Muscle of leg (tissue), 11 donors: Measurements from ENCODE around the gene ARHGAP35. TPM values are rescaled to one million over a fixed set of nuclear protein-coding genes. Genes with fewer than 3 reads are reported as not detected.
"Not testable (repeated sequence)": the region's sequence is repeated elsewhere in the genome, so short reads cannot be mapped to it uniquely, and the experiment has no call there.

ENCODE experiments used
- DNase-seq: peaks from one replicate; pipeline ENCODE4 v3.0.0; 2013
- H3K27ac ChIP-seq: one replicate; pipeline ENCODE4 v1.5.1; 2013; ENCODE audit warnings: mild to moderate bottlenecking, low read length, control low read depth
- H3K27me3 ChIP-seq: one replicate; pipeline ENCODE4 v1.6.1; 2013; ENCODE audit warnings: low read length; ENCODE audit not compliant: control insufficient read depth, insufficient read depth
- H3K36me3 ChIP-seq: one replicate; pipeline ENCODE4 v1.6.1; 2013; ENCODE audit warnings: low read length; ENCODE audit not compliant: control insufficient read depth, insufficient read depth
- H3K4me1 ChIP-seq: one replicate; pipeline ENCODE4 v1.6.1; 2013; ENCODE audit warnings: low read length; ENCODE audit not compliant: control insufficient read depth, insufficient read depth
- H3K4me3 ChIP-seq: one replicate; pipeline ENCODE4 v1.5.1; 2013; ENCODE audit warnings: low read length, control low read depth
- H3K9me3 ChIP-seq: replicated peaks from 2 replicates; pipeline ENCODE4 v1.6.1; 2013; ENCODE audit warnings: low read depth, low read length; ENCODE audit not compliant: control insufficient read depth
- WGBS: methylation state at CpG from one replicate; pipeline ENCODE4 v1.1.5; 2013; ENCODE audit warnings: missing lambda C conversion rate; ENCODE audit not compliant: insufficient coverage; 5-methylcytosine and 5-hydroxymethylcytosine counted together
- polyA plus RNA-seq, 8 donors: library from polyadenylated mRNA; unstranded; fragments of 120-200 nt; gene quantifications; one replicate each; pipeline versions ENCODE4 v1.2.1 to v1.2.3, GENCODE V29; 2013; ENCODE audit warnings: inconsistent platforms in 1 of 8, low replicate concordance in 1 of 8; ENCODE audit not compliant: insufficient read length in 8 of 8, insufficient read depth in 1 of 8
- total RNA-seq: library from RNA; stranded (reverse); fragments of 120-200 nt; gene quantifications from one replicate; pipeline ENCODE4 v1.2.4, GENCODE V29; 2013

ARHGAP35 gene
- total and polyA plus RNA-seq, 9 donors = 23.0 to 47.0 (median 37.7) TPM

DNA sequence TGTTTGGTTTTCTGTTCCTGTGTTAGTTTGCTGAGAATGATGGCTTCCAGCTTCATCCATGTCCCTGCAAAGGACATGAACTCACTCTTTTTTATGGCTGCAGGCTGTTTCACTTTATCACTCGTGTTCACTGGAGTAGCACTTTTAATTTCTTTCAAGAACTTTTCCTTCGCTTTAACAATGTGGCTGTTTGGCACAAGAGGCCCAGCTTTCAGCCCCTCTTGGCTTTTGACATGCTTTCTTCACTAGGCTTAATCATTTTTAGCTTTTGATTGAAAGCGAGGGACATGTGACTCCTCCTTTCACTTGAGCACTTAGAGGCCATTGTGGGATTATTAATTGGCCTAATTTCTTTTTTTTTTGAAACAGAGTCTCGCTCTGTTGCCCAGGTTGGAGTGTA is 22.0 kb downstream of the ARHGAP35 start:
- H3K4me3 ChIP-seq, H3K27ac ChIP-seq, H3K4me1 ChIP-seq, DNase-seq, H3K36me3 ChIP-seq, H3K9me3 ChIP-seq, H3K27me3 ChIP-seq: not testable (repeated sequence)
- 38% methylated on average over 1 of the region's 4 CpGs for WGBS

DNA sequence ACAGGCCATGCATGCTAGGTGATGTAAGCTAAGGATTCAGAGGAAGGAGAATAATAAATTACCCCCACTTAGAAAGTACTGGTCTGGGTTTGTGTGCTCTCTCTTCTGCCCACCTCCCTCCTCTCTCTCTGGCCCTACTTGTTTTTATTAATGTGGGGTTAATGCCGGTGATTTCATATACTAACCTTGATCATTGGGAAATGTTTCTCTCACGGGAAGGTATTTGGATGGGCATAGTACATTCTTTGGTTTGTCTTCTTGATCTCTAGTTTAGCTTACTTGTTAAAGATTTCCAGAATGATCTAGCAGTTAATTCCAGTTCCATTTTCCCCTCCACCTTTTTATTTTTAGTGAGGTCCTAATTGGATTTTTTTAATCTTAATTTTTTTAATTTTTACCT is 24.6 kb downstream of the ARHGAP35 start:
- peaks cover 4% of the 10 kb centered on the region for H3K36me3 ChIP-seq
- H3K27me3 ChIP-seq = no peaks in the 10 kb centered on the region
- no peak for DNase-seq
- no CpG with 5 or more reads among the region's 2 CpGs for WGBS
- H3K27ac ChIP-seq = no peak overlapping the region
- peaks cover 2% of the 10 kb centered on the region for H3K4me1 ChIP-seq
- peaks cover 3% of the 10 kb centered on the region for H3K9me3 ChIP-seq
- no peak overlapping the region for H3K4me3 ChIP-seq

DNA sequence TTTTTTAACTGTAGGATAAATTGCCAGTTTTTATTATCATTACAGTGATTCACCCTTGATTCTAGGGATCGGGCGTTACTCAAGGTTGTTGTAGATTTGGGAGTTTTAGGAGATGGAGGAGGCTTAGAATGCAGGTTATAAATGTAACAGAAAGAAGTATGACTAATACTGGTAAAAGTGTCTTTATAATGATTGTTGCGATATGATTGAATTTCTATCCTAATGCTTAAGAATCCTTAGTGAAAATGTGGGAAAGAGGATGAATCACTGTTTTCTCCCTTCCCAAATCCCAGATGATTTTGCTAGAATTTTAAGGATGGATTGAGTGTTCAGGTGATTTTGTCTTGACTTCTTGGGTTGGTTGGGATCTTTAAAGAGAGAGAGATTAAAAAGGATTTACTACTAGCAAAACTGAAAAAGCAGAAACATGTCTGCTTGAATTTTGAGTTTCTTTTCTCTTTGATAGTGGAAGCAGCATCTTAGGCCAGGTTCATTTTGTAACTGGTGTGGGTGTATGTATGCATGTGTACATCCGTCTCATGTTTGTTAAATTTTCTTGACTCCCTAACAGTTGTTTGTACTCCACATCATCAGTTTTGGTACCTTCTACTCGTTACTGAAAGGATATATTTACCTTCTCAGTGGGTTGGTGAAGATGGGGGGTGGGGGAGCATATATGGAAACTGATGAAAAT is 25.9 kb downstream of the ARHGAP35 start:
- no peak overlapping the region for H3K27ac ChIP-seq
- peaks cover 6% of the 10 kb centered on the region for H3K4me1 ChIP-seq
- no peak overlapping the region for H3K4me3 ChIP-seq
- no peaks in the 10 kb centered on the region for H3K27me3 ChIP-seq
- WGBS = 80% methylated on average over 2 of the region's 5 CpGs
- peaks cover 3% of the 10 kb centered on the region for H3K9me3 ChIP-seq
- H3K36me3 ChIP-seq = peaks cover 4% of the 10 kb centered on the region
- DNase-seq = no peak

DNA sequence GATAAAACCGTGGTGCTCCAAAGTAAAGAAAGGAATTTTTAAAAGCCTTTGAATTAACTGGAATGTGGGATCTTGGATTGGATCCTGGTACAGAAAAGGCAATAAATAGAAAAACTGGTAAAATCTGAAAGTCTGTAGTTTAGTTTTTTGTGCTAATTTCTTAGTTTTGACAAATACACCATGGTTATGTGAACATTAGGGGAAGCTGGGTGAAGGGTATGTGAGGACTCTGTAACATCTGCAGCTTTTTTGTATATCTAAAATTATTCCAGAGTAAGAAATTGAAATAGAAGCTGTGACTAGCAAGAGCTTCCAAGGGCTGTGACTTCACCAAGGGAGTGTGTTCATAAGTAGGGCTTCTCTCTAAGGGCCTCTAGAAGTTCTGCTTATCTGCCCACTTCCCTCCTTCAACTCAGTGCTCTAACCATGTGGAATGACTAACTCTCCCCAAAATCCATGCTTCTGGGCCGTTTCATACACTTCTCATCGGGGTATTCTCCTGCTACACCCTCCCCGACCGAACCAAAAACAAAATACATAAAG is 26.5 kb downstream of the ARHGAP35 start:
- no peak for DNase-seq
- no peak overlapping the region for H3K27ac ChIP-seq
- 92% methylated on average over 5 of the region's 5 CpGs for WGBS
- H3K4me3 ChIP-seq = no peak overlapping the region
- peaks cover 3% of the 10 kb centered on the region for H3K9me3 ChIP-seq
- H3K4me1 ChIP-seq = peaks cover 3% of the 10 kb centered on the region
- no peaks in the 10 kb centered on the region for H3K27me3 ChIP-seq
- H3K36me3 ChIP-seq = peaks cover 4% of the 10 kb centered on the region

DNA sequence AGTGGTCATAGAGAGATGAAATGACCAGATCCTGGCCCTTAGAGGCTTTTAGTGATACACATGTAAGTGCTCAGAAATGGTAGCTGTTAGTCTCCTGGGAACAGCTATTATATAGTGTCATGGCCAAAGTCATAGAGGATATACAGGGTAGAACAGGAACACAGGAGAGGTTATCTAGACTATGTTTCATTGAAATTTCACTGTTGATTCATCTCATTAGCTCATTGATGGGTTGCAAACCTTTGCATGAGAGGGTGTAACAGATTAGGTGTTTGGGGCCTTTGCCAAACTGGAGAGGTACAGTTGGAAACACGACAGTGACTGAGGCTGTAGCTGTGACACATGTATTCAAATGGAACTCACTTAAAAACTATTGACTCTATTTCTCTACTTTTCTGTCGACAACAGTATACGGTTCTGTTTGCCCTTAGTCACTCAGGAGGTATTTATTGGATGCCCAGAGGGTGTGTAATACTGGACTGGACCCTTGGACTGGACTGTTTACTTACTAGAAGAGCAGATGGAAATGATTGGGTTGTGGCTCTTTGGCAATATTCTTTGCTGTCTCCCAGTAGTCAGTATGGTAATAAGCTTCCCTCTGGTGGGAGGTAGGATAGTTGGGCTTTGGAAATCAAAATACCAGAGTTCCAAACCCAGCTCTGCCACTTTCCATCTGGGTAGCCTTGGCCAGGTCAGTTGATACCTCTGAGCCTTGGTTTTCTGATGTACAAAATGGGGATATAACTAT is 29.8 kb downstream of the ARHGAP35 start:
- Histone ChIP-seq H3K36me3 (peaks cover 4% of the 10 kb centered on the region), H3K4me3 (no peak overlapping the region), H3K4me1 (peaks cover 3% of the 10 kb centered on the region), H3K27ac (no peak overlapping the region), H3K9me3 (peaks cover 3% of the 10 kb centered on the region), H3K27me3 (no peaks in the 10 kb centered on the region)
- 40% methylated on average over 1 of the region's 3 CpGs for WGBS
- no peak for DNase-seq

DNA sequence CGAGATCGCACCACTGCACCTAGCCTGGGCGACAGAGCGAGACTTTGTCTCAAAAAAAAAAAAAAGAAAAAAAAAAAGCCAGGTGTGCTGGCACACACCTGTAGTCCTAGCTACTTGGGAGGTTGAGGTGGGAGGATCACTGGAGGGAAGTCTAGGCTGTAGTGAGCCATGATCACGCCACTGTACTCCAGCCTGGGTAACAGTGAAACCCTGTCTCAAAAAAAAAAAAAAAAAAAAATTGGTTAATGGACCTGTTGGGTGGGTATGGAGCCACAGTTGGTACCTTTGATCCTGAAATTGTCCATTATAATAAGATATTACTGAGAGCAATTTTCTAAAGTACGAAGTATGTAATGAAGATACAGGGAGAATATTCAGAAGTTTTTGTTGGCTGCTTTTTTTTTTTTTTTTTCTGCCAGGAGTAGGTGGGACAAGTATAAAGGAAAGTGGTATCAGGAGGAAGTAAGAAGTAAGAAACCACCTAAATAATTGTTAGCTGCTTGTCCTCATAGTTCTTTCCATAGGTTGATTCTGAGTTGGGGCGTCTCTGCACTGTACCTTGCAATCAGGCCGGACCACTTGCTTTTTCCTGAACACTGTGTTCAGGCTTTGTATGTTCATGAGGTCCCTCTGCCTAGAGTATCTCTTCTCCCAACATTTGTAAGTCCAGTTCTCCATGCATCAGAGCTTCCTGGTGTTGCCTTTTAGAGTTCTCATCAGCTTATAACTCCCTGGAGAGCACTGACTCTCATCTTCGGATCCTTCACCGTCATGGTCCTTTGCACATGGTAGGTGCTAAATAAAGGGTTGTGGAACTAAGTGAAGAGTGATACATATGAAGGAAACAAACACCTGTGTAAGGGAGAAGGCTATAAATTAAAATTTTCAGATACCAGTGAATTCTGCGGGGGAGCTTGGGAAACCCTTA is 31.7 kb downstream of the ARHGAP35 start:
- no peaks in the 10 kb centered on the region for H3K27me3 ChIP-seq
- peaks cover 10% of the 10 kb centered on the region for H3K4me1 ChIP-seq
- no peak overlapping the region for H3K4me3 ChIP-seq
- H3K27ac ChIP-seq = no peak overlapping the region
- no peak for DNase-seq
- peaks cover 2% of the 10 kb centered on the region for H3K36me3 ChIP-seq
- 83% methylated on average over 7 of the region's 11 CpGs for WGBS
- peaks cover 2% of the 10 kb centered on the region for H3K9me3 ChIP-seq

DNA sequence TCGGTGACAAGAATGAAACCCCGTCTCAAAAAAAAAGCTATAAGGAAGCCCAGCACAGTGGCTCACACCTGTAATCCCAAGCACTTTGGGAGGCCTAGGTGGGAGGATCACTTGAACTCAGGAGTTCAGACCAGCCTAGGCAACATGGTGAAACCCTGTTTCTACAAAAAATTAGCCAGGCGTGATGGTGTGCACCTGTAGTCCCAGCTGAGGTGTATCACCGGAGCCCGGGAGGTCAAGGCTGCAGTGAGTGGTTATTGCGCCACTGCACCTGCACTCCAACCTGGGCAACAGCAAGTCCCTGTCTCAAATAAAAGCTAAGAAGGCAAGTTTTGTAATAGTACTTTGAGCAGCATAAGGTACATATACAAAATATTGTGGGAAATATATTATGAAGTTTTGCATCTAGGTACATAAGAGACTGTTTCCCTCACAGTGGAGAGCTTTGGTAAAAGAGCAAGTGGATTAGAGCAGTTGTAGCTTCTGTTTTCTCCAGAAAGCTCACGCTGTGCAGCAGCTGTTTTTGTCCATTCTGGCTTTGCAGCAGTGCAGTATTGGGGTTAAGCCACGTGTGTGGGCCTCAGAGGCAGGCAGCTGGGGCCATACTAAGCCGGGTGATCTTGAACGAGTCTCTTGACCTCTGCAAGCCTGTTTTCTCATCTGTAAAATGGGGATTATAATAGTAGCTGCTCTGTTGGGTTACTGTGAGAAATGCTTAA is 35.4 kb downstream of the ARHGAP35 start:
- Histone ChIP-seq H3K27ac (peak overlapping the region; percentile 29), H3K36me3 (no peaks in the 10 kb centered on the region), H3K27me3 (no peaks in the 10 kb centered on the region), H3K9me3 (no peaks in the 10 kb centered on the region), H3K4me1 (peaks cover 14% of the 10 kb centered on the region), H3K4me3 (no peak overlapping the region)
- peak; percentile 69 for DNase-seq
- WGBS = 76% methylated on average over 8 of the region's 10 CpGs

DNA sequence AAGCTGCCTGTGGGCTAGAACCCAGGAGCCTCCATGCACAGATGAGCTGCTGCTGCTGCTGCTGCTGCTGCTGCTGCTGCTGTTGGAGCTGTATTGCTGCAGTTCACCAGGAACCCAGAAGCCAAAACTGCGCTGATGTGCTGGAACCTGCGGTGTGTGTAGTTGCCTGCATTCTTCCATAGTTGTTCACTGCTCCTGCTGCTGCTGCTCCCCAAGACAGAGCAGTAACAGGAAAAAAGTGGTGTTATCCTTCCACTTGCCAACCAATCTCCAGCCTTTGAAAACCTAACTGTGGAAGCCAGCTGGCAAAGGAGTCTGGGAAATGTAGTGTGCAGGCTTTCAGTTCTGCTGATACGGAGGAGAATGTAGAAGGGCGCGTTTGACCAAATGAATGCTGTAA is 37.9 kb downstream of the ARHGAP35 start:
- Histone ChIP-seq H3K36me3 (no peaks in the 10 kb centered on the region), H3K9me3 (no peaks in the 10 kb centered on the region), H3K27me3 (no peaks in the 10 kb centered on the region), H3K27ac (no peak overlapping the region), H3K4me3 (no peak overlapping the region), H3K4me1 (peaks cover 28% of the 10 kb centered on the region)
- peak; percentile 90 for DNase-seq
- WGBS = 40% methylated on average over 2 of the region's 5 CpGs

DNA sequence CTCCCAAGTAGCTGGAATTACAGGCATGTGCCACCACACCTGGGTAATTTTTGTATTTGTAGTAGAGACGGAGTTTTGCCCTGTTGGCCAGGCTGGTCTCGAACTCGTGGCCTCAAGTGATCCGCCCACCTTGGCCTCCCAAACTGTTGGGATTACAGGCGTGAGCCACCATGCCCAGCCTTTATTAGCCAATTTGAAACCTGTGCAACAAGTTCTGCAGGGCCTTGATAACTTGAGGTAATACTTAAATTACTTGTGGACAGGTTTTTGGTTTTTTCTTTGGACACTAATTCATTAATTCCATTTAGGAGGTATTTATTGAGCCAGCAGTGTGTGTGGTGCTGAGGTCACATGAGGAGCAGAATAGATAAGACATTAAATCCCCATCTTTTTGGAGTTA is 39.5 kb downstream of the ARHGAP35 start:
- no peak overlapping the region for H3K4me3 ChIP-seq
- no peak for DNase-seq
- H3K36me3 ChIP-seq = no peaks in the 10 kb centered on the region
- no peaks in the 10 kb centered on the region for H3K27me3 ChIP-seq
- WGBS = 100% methylated on average over 4 of the region's 5 CpGs
- peaks cover 38% of the 10 kb centered on the region for H3K4me1 ChIP-seq
- no peaks in the 10 kb centered on the region for H3K9me3 ChIP-seq
- no peak overlapping the region for H3K27ac ChIP-seq
